ENCODE measurements around the gene RBM3. TPM values are rescaled to one million over a fixed set of nuclear protein-coding genes. Genes with fewer than 3 reads are reported as not detected.
"Not testable (repeated sequence)": the region's sequence is repeated elsewhere in the genome, so short reads cannot be mapped to it uniquely, and the experiment has no call there.

RBM3 gene
- polyA plus RNA-seq: 100 to 1,000 TPM; 251 to 286 (median 252) TPM

GRCh38 chrX:48574270-48575266 is at the start of gene RBM3:
RBM3 (plus strand) TSS chrX:48574484; CDS start chrX:48575181, 697 bp downstream.
- Mint-ChIP-seq H3K27ac (peak within 1 kb of the TSS; percentile 96 to 100 (median 98)), H3K36me3 (peaks cover 0 to 23% (median 4%) of the 10 kb centered on the region in 3 donors), H3K4me1 (peaks cover 21 to 29% of the 10 kb centered on the region in 2 donors), H3K4me3 (peak within 1 kb of the TSS; percentile 95 to 98 (median 98)), H3K27me3 (ENCODE audit: low read depth in 3 of 3) (peaks cover 10 to 22% (median 16%) of the 10 kb centered on the region in 3 donors), H3K9me3 (no peaks in the 10 kb centered on the region)
- peak; percentile 89 to 94 (median 92) for DNase-seq

- not testable (repeated sequence) for H3K4me3 Mint-ChIP-seq; H3K9me3 Mint-ChIP-seq; H3K27ac Mint-ChIP-seq; DNase-seq; H3K27me3 Mint-ChIP-seq (ENCODE audit: low read depth in 3 of 3)
- Mint-ChIP-seq H3K4me1 (peaks cover 19 to 24% of the 10 kb centered on the region in 2 donors), H3K36me3 (peaks cover 8 to 11% (median 8%) of the 10 kb centered on the region in 3 donors)
Observed at GRCh38 chrX:48525853-48526252, 48.4 kb upstream of the RBM3 start.

- peaks cover 24 to 30% of the 10 kb centered on the region in 2 donors for H3K4me1 Mint-ChIP-seq
- peaks cover 8 to 11% (median 11%) of the 10 kb centered on the region in 3 donors for H3K36me3 Mint-ChIP-seq
- DNase-seq: no peak
- peaks cover 0 to 3% (median 0%) of the 10 kb centered on the region in 3 donors for H3K27me3 Mint-ChIP-seq (ENCODE audit: low read depth in 3 of 3)
- H3K4me3 Mint-ChIP-seq: no peak overlapping the region
- H3K27ac Mint-ChIP-seq: peak overlapping the region; percentile 36 to 97 (median 61)
- H3K9me3 Mint-ChIP-seq: no peaks in the 10 kb centered on the region
Observed at GRCh38 chrX:48530736-48531135, 43.5 kb upstream of the RBM3 start.

DNA sequence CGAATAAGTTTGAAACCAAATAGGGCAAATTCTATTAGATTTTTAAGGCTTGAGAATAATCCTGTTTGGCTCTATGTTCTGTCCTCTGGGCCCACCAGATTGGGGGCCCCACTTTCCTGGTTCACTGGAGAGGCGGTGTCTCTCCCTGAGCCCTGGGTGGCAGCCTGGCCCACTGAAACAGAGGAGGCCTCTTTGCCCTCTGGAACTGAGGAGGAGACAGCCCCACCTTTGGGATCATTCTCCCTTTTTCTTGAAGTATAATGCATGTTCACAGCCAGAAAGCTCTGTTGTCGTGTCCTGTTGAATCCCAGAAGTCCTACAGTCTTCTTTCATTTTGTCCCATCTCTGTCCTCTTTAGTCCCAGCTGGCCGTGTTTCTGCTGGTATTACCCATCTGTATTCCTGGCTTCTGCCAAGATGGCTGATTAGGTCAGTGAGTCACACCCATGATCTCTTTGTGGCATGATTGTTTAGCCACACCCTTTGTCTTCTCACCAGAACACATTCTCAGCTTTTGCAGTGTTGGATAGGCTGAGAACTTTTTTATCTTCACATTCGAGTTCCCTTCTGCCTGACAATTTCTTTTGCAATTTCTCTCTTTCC is 42.8 kb upstream of the RBM3 start:
- Mint-ChIP-seq H3K36me3 (peaks cover 7 to 10% (median 10%) of the 10 kb centered on the region in 3 donors), H3K4me1 (peaks cover 25 to 27% of the 10 kb centered on the region in 2 donors), H3K9me3 (no peaks in the 10 kb centered on the region), H3K27me3 (ENCODE audit: low read depth in 3 of 3) (peaks cover 0 to 3% (median 0%) of the 10 kb centered on the region in 3 donors), H3K4me3 (peak overlapping the region; percentile 23 to 89 (median 74)), H3K27ac (peak overlapping the region; percentile 90 to 98 (median 97))
- DNase-seq: peak in 2 of 3 donors; percentile 40 to 53

DNA sequence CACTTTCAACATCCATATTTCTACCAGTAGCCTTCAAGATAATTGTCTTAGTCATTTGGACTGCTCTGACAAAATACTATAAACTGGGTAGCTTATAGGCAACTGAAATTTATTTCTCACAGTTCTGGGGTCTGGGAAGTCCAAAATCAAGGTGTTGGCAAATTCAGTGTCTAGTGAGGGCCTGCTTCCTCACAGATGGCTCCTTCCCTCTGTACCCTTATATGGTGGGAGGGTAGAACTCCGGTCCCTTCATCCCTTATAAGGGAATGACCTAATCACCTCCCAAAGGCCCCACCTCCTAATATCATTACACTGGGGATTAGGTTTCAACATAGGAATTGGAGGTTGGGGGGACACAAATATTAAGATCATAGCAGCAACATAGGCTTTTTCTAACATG is 42.1 kb upstream of the RBM3 start:
- Mint-ChIP-seq H3K9me3 (no peaks in the 10 kb centered on the region), H3K27ac (peak overlapping the region; percentile 90 to 98 (median 97)), H3K4me3 (peak overlapping the region in 3 of 5 donors; percentile 13 to 89 (median 76))

GRCh38 chrX:48533165-48533564 is 41.1 kb upstream of the RBM3 start:
- peaks cover 0 to 3% (median under 1%) of the 10 kb centered on the region in 3 donors for H3K27me3 Mint-ChIP-seq (ENCODE audit: low read depth in 3 of 3)
- H3K4me1 Mint-ChIP-seq: peaks cover 23 to 24% of the 10 kb centered on the region in 2 donors
- peaks cover 3 to 6% (median 6%) of the 10 kb centered on the region in 3 donors for H3K36me3 Mint-ChIP-seq
- no peak for DNase-seq
- H3K9me3 Mint-ChIP-seq: no peaks in the 10 kb centered on the region
- H3K27ac Mint-ChIP-seq: peak overlapping the region in 5 of 6 donors; percentile 4 to 98 (median 97)
- no peak overlapping the region for H3K4me3 Mint-ChIP-seq

More for the DNA sequence above, 42.1 kb upstream of the RBM3 start:
- Mint-ChIP-seq H3K36me3 (peaks cover 3 to 6% (median 6%) of the 10 kb centered on the region in 3 donors), H3K4me1 (peaks cover 23 to 24% of the 10 kb centered on the region in 2 donors), H3K27me3 (ENCODE audit: low read depth in 3 of 3) (peaks cover 0 to 3% (median 0%) of the 10 kb centered on the region in 3 donors)
- no peak for DNase-seq

DNA sequence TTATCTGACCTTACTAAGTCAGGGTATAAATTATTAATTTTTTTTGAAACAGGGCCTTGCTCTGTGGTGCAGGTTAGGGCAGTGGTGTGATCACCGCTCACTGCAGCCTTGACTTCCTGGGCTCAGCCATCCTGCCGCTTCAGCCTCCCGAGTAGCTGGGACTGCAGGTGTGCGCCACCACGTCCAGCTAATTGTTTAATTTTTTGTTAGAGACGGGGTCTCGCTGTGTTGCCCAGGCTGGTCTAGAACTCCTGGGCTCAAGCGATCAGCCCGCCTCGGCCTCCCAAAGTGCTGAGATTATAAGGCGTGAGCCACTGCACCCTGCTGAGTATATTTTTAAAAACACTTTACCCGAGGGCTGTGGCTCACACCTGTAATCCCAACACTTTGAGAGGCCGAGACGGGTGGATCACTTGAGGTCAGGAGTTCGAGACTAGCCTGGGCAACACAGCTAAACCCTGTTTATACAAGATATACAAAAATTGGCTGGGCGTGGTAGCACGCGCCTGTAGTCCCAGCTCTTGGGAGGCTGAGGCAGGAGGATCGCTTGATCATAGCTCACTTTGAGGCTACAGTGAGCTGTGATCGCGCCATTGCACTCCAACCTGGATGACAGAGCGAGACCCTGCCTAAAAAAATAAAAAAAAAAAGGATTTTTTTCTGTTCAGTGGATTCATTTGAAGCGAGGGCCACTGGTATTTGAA is 35.5 kb upstream of the RBM3 start:
- DNase-seq: no peak
- Mint-ChIP-seq H3K27ac (peak overlapping the region; percentile 88 to 98 (median 94)), H3K4me1 (peaks cover 17 to 25% of the 10 kb centered on the region in 2 donors), H3K27me3 (ENCODE audit: low read depth in 3 of 3) (peaks cover 4 to 8% (median 6%) of the 10 kb centered on the region in 3 donors), H3K9me3 (no peaks in the 10 kb centered on the region), H3K36me3 (peaks cover under 1% of the 10 kb centered on the region in 3 donors), H3K4me3 (peak overlapping the region; percentile 80 to 92 (median 90))

- Mint-ChIP-seq H3K4me1 (peaks cover 17 to 25% of the 10 kb centered on the region in 2 donors), H3K27me3 (ENCODE audit: low read depth in 3 of 3) (peaks cover 4 to 8% (median 6%) of the 10 kb centered on the region in 3 donors), H3K36me3 (peaks cover 3 to 4% (median 3%) of the 10 kb centered on the region in 3 donors), H3K9me3 (no peaks in the 10 kb centered on the region), H3K27ac (peak within 1 kb of the TSS; percentile 88 to 98 (median 94)), H3K4me3 (peak within 1 kb of the TSS; percentile 84 to 92 (median 90))
- peak; percentile 95 to 97 (median 96) for DNase-seq
Observed at GRCh38 chrX:48539345-48540027, 34.8 kb upstream of the RBM3 start, which contains the start of gene TBC1D25. TBC1D25 (plus strand) TSS chrX:48539714; CDS start chrX:48539798, 84 bp downstream.

- peaks cover 3 to 4% (median 3%) of the 10 kb centered on the region in 3 donors for H3K36me3 Mint-ChIP-seq
- peak overlapping the region; percentile 84 to 92 (median 90) for H3K4me3 Mint-ChIP-seq
- DNase-seq: peak in 1 of 3 donors; percentile 59
- H3K27ac Mint-ChIP-seq: peak overlapping the region; percentile 88 to 98 (median 94)
- peaks cover 17 to 25% of the 10 kb centered on the region in 2 donors for H3K4me1 Mint-ChIP-seq
- H3K27me3 Mint-ChIP-seq (ENCODE audit: low read depth in 3 of 3): peaks cover 4 to 8% (median 6%) of the 10 kb centered on the region in 3 donors
- no peaks in the 10 kb centered on the region for H3K9me3 Mint-ChIP-seq
Observed at GRCh38 chrX:48540028-48540375, 34.3 kb upstream of the RBM3 start.

DNA sequence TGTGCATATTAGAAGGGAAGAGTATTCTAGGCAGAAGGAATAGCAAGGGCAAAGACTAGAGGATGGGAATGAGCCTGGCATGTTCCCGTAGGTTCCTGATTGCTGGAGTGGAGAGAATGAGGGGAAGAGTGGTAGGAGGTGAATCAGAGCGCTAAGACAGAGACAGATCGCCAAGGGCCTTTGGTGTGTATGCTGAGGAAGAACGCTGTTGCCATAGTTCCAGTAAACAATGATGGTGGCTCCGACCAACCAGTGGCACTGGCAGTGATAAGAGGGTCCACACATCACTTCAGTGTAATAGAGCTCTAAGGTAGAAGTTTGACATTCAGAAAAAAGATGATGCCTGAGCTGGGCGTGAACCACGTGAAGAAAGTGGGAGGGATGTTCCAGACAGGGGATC is 33.8 kb upstream of the RBM3 start:
- H3K27me3 Mint-ChIP-seq (ENCODE audit: low read depth in 3 of 3): peaks cover 4 to 8% (median 6%) of the 10 kb centered on the region in 3 donors
- H3K9me3 Mint-ChIP-seq: no peaks in the 10 kb centered on the region
- peak overlapping the region; percentile 84 to 92 (median 90) for H3K4me3 Mint-ChIP-seq
- peak overlapping the region; percentile 88 to 98 (median 94) for H3K27ac Mint-ChIP-seq
- peaks cover 3 to 4% (median 3%) of the 10 kb centered on the region in 3 donors for H3K36me3 Mint-ChIP-seq
- no peak for DNase-seq
- H3K4me1 Mint-ChIP-seq: peaks cover 17 to 23% of the 10 kb centered on the region in 2 donors

DNA sequence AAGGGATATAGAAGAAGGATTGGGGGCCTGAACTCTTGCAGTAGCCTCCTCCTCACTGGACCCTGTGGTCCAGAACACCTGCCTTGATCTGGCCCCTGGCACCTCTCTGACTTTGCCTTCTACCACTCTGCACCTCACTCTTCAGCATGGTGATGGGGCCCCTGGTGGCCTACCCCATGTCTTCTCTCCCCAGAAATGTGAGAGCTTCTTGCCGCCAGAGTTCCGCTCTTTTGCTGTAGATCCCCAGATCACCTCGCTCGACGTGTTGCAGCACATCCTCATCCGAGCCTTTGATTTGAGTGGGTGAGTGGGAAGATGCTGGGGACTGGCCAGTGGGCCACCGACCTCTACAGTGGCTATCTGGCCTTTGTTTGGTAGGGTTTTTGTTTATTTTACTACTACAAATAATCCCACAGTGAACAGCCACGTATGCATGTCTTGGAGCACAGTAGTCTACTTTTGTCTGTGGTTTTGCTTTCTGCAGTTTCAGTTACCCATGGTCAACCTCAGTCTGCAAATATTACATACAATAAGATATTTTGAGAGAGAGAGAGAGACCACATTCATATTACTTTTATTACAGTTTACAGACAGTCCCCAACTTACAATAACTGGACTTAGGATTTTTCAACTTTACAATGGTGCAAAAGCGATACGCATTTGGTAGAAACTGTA is 33.0 kb upstream of the RBM3 start:
- H3K27me3 Mint-ChIP-seq (ENCODE audit: low read depth in 3 of 3): peaks cover 4 to 8% (median 6%) of the 10 kb centered on the region in 3 donors
- peaks cover 3 to 4% (median 3%) of the 10 kb centered on the region in 3 donors for H3K36me3 Mint-ChIP-seq
- DNase-seq: no peak
- H3K27ac Mint-ChIP-seq: peak overlapping the region; percentile 88 to 98 (median 94)
- no peaks in the 10 kb centered on the region for H3K9me3 Mint-ChIP-seq
- peak overlapping the region; percentile 84 to 92 (median 90) for H3K4me3 Mint-ChIP-seq
- H3K4me1 Mint-ChIP-seq: peaks cover 17 to 19% of the 10 kb centered on the region in 2 donors

- peaks cover 2 to 3% (median 3%) of the 10 kb centered on the region in 3 donors for H3K27me3 Mint-ChIP-seq (ENCODE audit: low read depth in 3 of 3)
- no peaks in the 10 kb centered on the region for H3K9me3 Mint-ChIP-seq
- H3K27ac Mint-ChIP-seq: peak overlapping the region in 1 of 6 donors; percentile 21
- DNase-seq: no peak
- no peak overlapping the region for H3K4me3 Mint-ChIP-seq
- H3K4me1 Mint-ChIP-seq: peaks cover 0 to 3% of the 10 kb centered on the region in 2 donors
- H3K36me3 Mint-ChIP-seq: peaks cover 6 to 9% (median 9%) of the 10 kb centered on the region in 3 donors
Observed at GRCh38 chrX:48548871-48549270, 25.4 kb upstream of the RBM3 start.

Data from immature natural killer cell (primary cell).